Cerebellar nuclear complex (tissue), 1 donor: ENCODE data around the gene SLC9A5.

Experiments
- DNase-seq, 2 experiments: peaks; one replicate each; lab custom pipeline; 2025; lab: John Stamatoyannopoulos, UW

The SLC9A5 gene

GRCh38 chr16:67281536-67282446 is 33.0 kb downstream of the SLC9A5 start:
- DNase-seq: no peak

DNA sequence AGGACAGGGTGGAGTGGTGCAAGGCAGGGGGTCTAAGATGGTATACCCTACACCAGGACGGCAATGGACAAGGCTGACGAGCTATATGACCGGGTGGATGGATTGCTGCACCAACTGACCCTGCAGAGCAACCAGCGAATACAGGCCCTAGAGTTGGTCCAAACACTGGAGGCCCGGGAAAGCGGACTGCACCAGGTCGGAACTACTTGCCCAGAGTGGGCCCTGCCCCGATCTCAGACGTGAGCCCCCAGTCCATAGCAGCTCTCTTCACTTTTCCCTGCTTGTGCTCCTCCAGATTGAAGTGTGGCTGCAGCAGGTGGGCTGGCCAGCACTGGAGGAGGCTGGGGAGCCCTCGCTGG is 33.6 kb downstream of the SLC9A5 start:
- DNase-seq: no peak

GRCh38 chr16:67283039-67283825 is 34.5 kb downstream of the SLC9A5 start:
- no peak for DNase-seq

GRCh38 chr16:67283826-67284555 is 35.2 kb downstream of the SLC9A5 start:
- DNase-seq: no peak

DNA sequence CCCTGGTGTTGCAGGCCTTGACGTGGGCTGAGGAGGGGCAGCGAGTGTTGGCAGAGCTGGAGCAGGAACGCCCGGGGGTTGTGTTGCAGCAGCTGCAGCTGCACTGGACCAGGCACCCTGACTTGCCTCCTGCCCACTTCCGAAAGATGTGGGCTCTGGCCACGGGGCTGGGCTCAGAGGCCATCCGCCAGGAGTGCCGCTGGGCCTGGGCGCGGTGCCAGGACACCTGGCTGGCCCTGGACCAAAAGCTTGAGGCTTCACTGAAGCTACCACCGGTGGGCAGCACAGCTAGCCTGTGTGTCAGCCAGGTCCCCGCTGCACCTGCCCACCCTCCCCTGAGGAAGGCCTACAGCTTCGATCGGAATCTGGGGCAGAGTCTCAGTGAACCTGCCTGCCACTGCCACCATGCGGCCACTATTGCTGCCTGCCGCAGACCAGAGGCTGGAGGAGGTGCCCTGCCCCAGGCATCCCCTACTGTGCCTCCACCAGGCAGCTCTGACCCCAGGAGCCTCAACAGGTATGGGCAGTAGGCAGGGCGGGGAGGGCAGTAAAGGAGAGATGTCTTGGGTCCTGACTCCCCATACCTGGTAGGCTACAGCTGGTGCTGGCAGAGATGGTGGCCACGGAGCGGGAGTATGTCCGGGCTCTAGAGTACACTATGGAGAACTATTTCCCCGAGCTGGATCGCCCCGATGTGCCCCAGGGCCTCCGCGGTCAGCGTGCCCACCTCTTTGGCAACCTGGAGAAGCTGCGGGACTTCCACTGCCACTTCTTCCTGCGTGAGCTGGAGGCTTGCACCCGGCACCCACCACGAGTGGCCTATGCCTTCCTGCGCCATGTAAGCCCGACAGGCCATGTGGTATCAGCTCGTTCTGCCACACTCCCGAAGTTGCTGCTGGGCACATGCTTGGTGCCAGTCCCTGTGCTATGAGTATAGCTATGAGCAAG is 36.2 kb downstream of the SLC9A5 start:
- peak in 1 of 2 experiments; percentile 22 for DNase-seq

GRCh38 chr16:67286441-67287235 is 37.9 kb downstream of the SLC9A5 start:
- no peak for DNase-seq

DNA sequence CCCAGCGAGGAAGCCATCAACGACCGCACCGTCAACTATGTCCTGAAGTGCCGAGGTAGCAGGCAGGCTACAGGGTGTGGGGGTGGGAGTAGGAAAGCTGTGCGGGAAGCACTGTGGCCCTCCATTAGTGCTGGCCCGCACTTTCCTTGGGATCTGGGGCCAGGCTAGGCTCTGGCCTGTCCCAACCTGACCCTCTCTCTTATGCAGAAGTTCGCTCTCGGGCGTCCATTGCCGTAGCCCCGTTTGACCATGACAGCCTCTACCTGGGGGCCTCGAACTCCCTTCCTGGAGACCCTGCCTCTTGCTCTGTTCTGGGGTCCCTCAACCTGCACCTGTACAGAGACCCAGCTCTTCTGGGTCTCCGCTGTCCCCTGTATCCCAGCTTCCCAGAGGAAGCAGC is 39.2 kb downstream of the SLC9A5 start:
- DNase-seq: no peak

- no peak for DNase-seq
Measured at GRCh38 chr16:67291461-67291860, 42.7 kb downstream of the SLC9A5 start.

DNA sequence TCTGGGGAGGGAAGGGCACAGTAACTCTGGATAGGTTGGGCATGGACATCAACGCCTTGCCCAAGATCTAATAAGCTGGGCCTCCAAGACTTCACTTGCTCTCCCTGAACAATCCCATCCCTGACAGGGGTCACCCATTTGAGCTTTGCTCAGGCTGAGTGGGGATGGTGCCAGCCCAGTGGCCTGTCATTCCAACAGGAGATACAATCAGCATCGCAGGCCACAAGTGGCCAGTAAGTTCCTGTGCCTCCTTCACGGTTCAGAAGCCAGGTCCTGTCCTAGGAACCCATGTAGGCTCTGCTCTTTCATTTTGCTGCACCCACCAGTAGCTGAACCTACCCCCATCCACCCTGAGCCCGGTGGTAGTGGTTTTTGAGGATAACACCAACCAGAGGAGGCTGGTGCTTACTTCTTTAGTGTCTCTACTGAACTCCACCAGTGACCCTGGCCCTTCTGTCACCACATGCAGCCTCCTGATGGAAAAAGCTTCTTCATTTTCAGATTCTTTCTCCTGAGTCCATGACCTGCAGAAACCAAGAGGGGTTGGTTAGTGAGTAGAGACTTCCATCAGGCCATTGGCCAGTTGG is 45.5 kb downstream of the SLC9A5 start:
- no peak for DNase-seq

DNA sequence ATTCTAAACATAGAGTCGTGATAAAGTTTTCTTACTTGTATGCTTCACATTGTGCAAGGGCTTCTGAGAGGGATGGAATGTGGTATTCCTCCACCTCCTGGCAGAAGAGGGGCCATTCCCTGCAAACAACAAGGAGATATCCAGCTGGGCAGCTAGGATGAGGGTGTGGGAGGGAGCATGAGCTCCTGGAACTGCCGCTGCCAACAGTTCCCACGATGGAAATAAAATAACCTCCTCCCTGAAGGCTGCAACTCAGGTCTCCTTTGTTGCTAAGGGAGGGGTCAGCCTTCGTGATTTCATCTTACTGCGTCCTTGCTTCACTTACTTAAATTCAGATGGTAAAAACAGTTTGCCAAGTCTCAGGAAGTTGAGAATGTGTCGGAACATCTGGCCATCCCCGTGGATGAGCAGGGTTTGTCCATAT is 46.2 kb downstream of the SLC9A5 start:
- no peak for DNase-seq

- no peak for DNase-seq
Measured at GRCh38 chr16:67296420-67296819, 47.6 kb downstream of the SLC9A5 start.

GRCh38 chr16:67298277-67298676 is 49.5 kb downstream of the SLC9A5 start:
- no peak for DNase-seq

GRCh38 chr16:67299269-67299668 is 50.5 kb downstream of the SLC9A5 start:
- no peak for DNase-seq

DNA sequence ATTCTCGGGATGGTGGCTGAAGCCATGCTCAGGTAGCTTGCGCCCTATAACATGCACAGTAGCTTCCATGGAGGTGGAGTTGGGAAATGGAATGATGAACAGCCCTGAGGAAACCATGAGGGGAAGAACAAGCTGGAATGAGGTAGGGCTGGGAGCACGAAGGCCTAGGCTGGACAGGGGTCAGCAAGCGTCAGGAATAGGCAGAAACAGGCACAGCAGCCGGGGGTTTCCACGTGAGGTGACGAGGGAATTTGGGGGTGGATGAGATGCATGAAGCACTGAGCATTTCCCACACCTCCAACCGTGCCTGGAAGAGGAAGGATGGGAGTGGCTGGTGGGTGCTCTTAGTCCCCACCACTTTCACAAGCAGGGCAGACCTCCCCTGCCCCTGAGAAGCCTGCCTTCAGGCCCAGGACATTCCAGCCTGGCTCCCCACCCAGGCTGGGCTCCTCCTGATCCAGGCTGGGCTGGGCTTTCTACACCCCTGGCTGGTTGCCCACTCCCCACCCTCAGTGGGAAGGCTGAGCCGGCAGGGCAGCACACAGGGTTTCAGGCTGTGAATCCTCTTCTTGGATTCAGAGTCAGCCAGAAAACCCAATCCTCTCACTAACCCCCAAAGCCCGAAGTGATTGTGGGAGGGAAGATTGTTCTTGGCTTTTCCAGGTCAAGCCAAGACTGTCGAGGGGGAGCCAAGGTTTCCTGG is 52.5 kb downstream of the SLC9A5 start:
- no peak for DNase-seq

DNA sequence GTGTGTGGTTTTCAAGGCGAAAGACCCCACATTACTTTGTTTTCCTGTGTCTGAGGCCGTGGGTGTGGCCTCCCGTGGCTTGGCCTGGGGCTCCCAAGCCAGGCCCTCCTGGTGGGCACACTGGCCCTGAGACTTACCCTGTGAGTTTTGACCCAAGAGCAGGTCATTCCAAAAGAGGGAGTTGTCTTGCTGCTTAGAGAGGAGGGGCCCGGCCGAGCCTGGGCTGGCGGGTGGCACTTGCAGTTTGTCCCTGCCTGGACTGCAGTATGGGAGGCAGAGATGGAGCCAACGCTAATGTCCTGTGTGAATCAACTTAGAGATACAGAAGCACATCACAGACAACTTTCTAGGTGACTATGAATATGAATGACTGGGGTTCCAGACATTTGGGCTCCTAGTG is 53.3 kb downstream of the SLC9A5 start:
- no peak for DNase-seq

GRCh38 chr16:67302970-67303369 is 54.2 kb downstream of the SLC9A5 start:
- no peak for DNase-seq

- DNase-seq: no peak
Measured at GRCh38 chr16:67304020-67304419, 55.2 kb downstream of the SLC9A5 start.

DNA sequence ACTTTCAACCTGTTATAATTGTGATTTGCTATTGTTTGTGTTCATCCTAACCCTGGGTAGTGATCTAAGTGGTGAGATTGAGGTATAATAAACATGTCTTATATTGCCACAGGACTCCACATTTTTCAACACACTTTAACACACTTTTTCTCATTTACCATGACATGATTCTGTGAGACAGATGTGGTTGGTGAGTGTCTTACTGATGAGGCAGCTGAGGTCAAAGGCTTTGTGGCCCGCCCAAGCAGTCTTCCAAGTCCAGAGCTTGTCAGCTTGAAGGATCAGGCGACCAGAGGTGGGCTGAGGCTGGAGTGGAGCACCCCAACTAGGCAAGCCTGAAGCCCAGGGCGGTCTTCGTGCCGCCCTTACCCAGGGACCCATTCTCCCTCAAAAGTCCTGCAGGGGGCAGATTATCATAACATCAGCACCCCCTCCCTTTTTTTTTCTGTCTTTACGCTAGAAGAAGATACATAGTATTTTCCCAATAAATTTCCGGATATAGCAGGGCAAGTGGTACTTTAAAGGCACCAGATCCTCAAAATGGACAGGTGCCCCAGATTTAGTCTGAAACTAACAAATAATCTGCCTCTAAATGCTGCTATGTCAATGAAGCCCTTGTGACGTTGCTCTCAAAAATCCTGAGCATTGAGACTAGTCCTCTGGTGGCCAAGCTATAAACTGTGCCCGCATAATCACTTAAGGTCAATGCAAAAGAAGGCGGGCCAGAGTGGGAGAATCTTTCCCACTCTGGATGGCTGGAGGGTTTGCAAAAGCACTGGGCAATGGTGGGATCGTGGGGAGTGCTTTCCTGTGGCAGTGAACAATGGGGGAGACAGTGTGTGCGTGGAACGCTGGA is 56.7 kb downstream of the SLC9A5 start:
- DNase-seq: no peak
